K562 treated with DMSO at 1 percent for 12 hours (cell line): ENCODE results near the gene WASHC4. TPM values are rescaled to one million over a fixed set of nuclear protein-coding genes. Genes with fewer than 3 reads are reported as not detected.

Source experiments
- total RNA-seq: library from RNA; unstranded; fragments of 300-600 nt; gene quantifications from 2 replicates; pipeline ENCODE4 v1.2.3, GENCODE V29; 2022; ENCODE audit not compliant: insufficient read depth

Gene WASHC4, protein sequence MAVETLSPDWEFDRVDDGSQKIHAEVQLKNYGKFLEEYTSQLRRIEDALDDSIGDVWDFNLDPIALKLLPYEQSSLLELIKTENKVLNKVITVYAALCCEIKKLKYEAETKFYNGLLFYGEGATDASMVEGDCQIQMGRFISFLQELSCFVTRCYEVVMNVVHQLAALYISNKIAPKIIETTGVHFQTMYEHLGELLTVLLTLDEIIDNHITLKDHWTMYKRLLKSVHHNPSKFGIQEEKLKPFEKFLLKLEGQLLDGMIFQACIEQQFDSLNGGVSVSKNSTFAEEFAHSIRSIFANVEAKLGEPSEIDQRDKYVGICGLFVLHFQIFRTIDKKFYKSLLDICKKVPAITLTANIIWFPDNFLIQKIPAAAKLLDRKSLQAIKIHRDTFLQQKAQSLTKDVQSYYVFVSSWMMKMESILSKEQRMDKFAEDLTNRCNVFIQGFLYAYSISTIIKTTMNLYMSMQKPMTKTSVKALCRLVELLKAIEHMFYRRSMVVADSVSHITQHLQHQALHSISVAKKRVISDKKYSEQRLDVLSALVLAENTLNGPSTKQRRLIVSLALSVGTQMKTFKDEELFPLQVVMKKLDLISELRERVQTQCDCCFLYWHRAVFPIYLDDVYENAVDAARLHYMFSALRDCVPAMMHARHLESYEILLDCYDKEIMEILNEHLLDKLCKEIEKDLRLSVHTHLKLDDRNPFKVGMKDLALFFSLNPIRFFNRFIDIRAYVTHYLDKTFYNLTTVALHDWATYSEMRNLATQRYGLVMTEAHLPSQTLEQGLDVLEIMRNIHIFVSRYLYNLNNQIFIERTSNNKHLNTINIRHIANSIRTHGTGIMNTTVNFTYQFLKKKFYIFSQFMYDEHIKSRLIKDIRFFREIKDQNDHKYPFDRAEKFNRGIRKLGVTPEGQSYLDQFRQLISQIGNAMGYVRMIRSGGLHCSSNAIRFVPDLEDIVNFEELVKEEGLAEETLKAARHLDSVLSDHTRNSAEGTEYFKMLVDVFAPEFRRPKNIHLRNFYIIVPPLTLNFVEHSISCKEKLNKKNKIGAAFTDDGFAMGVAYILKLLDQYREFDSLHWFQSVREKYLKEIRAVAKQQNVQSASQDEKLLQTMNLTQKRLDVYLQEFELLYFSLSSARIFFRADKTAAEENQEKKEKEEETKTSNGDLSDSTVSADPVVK
- total RNA-seq = 15.1 and 20.1 TPM in 2 replicates

DNA sequence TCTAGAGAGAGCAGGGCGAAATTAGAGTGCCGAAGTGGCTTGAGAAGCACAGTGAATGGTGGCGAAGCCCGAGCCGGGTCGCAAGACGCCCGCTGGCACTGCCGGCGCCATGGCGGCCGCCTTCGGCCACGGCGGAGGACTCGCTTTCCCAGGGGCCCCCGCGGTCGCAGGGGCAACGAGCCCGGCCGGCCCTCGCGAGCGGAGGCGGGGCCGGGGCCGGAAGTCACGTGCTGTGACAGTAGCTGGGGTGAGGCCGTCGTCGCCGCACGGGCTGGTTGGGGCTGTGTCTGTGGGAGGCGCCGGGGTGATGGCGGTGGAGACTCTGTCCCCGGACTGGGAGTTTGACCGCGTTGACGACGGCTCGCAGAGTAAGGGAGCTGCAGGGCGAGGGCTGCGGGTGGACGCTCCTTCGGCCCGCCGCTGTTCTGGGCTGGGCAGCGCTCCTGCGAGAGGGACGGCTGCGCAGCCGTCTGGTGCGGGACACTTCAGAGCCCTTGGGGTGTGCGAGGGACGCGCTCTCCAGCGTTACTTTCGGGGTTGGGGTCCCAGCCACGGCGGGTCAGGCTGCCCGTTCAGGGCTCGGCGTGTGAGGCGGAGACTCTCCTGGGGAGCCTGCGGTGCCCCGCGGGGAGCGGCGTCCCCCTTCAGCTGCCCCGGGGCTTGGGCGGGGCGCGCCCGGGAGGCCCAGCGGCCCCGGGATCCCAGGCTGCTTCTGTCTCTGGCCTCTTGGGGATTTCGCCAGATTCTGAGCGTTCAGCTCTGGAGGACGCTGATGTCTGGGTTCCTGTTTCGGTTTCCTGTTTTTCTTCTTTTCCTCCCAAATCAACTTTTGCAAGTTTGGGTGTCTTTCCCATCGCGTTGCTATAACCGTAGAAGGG, at the start of gene WASHC4:
Gene WASHC4 (plus strand): TSS at position 238 of the 878 bp plus-strand sequence. CDS start 70 bp downstream, at position 308.

DNA sequence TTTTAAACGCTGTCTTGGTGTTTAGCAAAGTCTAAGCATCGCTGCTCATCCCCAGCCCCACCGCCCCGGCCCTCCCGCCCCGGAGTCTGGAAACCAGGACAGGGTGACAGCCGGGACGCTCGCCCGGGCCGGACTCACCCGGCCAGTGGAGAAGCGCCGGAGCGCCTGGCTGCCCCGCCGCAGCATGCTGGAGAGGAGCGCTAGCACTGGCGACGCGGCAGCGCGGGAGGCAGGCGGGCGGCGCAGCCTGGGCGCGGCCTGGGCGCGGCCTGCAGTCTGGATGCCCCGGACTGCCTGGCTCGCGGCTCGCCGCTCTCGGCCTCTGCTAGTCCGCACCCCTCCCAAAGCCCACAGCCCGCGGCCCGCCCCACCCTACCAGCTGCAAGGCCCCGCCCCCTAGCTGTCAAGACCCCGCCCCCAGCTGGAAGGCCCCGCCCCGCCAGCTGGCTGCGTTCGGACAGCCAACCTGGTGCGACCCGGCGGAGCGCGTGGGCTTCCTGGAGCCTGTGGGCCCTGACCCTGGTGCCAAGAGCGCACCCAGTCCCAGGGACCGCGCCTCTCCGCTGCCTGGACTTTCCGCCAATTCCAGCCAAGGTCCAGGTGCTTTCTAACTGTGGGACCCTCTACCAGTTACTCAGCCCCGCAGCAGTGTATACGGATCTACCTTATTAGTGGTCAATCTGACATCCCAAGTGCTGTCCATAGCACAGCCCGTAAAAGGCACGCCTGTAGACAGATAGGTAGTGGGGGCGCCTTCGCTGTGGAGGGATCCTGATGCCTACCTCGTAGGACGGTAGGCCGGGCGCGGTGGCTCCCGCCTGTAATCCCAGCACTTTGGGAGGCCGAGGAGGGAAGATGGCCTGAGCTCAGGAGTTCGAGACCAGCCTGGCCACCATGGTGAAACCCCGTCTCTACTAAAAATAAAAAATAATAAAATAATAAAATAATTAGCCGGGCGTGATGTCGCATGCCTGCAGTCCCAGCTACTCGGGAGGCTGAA, 23.0 kb upstream of the WASHC4 start, which contains the start of gene ALDH1L2:
Gene ALDH1L2 (minus strand): TSS at position 208 of the 1,000 bp plus-strand sequence. CDS start 22 bp downstream, at position 186.

Other genes with a start within 250 kb of the WASHC4 start
- gene SLC41A2, start 149.4 kb upstream of the WASHC4 start, total RNA-seq = 0.17 and 10.6 TPM in 2 replicates
- 5.4 and 10.5 TPM in 2 replicates for gene NOPCHAP1, start 121.4 kb upstream of the WASHC4 start, total RNA-seq
- 3.5 and 19.1 TPM in 2 replicates for gene ALDH1L2, start 23.3 kb upstream of the WASHC4 start, total RNA-seq
- 3.8 and 7.4 TPM in 2 replicates for gene APPL2, start 128.4 kb downstream of the WASHC4 start, total RNA-seq
- gene C12orf75, start 223.0 kb downstream of the WASHC4 start, total RNA-seq = 1.1 TPM in 1 of 2 replicates, not detected in the other